NK-92 treated with Interleukin-12 subunit alpha and Interleukin-12 subunit beta, amount 100 ng/mL, for 24 hours (cell line): ENCODE data around the gene WASF1.
"Not testable (repeated sequence)": the region's sequence is repeated elsewhere in the genome, so short reads cannot be mapped to it uniquely, and the experiment has no call there.

Experiments
- DNase-seq: peaks from one replicate; lab custom pipeline; 2025; lab: John Stamatoyannopoulos, UW

WASF1 gene

DNA sequence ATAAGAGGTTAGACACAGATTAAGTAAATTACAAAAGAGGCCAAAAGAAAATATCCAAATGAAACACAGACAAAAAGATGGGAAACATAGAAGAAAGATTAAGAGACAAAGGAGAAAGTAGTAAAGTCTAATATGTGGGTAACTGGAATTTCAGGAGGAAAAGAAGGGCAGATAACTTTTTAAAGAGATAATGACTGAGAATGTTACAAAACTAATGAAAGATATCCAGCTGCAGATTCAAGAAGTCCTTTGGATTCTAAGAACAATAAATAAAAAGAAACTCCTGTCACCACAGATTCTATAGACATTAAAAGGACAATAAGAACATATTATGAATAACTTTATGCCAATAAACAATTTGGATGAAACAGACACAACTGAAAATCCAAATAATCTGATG is 90.1 kb downstream of the WASF1 start:
- no peak for DNase-seq

DNA sequence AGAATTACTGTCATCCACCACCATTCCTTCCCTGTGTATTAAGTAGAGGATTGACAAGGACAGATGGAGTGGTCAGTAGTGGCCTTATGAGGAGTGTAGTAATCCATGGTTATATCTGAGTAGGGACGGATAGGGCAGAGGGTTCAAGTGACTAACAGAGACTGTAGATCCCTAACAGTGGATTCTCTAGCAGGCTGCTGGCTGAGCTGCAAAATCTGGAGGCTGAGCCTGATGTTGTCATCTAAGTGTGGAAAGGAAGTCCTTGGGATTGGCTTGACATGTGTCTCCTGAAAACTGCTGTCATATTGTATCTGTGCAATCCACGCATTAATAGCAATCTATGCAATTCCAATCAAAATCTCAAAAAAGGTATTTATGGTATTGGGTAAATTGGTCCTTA is 94.2 kb downstream of the WASF1 start:
- no peak for DNase-seq

DNA sequence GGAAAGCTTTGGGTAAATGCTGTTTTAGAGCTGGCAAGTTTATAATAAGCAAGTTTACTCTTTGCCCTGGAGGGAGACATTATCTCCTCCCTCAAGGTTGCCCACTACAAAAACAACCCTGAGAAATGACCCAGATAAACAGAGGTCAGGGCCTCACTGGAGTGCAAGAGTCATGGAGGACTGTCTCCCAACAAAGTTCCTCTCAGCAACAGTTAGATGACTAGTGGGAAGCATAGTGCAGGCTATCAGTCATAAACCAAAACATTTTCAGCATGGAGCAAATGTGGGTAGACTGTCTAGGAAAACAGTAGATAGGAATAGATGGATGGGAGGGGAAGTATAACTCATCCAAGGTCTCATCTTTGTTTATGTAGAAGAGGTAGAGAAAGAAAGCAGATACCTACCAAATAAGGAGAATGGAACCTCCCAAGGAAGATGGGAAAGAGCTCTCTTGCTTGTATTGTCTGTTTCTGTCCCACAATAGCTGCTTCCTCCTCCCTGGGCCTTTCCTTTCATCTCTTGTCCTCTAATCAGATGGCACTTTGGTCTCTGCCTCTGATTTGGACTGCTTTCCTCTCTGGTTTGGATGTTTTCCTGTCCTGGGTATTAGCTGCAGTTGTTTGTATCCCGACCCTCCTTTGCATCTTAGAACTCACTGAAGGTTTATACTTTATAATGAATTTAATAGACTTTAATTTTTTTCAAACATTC is 95.4 kb downstream of the WASF1 start:
- DNase-seq = no peak

DNA sequence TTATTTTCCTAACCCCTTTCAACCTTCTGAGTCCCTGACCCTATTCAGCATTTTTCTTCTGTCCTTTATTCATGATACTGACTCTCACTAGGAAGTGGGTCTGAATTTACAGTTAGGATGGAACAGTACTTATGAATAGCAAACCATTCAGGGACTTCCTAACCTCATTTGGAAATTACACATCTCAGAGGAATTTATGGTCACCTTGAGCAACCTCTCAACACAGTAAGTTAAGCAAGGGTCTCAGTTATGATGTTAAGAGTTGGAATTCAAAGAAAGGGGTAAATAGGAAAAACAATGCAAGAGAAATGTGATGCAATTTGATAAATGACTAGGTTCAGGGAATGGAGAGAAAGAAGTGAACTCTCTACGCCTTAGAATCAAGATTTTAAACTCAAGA is 104.1 kb downstream of the WASF1 start:
- DNase-seq = no peak

DNA sequence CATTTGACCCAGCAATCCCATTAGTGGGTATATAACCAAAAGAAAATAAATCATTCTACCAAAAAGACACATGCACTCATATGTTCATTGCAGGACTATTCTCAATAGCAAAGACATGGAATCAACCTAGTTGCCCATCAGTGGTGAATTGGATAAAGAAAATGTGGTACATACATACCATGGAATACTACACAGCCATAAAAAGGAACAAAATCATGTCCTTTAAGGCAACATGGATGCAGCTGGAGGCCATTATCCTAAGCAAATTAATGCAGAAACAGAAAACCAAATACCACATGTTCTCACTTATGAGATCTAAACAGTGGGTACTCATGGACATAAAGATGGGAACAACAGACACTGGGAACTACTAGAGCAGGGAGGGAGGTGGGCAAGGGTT is 106.0 kb downstream of the WASF1 start:
- DNase-seq = not testable (repeated sequence)

DNA sequence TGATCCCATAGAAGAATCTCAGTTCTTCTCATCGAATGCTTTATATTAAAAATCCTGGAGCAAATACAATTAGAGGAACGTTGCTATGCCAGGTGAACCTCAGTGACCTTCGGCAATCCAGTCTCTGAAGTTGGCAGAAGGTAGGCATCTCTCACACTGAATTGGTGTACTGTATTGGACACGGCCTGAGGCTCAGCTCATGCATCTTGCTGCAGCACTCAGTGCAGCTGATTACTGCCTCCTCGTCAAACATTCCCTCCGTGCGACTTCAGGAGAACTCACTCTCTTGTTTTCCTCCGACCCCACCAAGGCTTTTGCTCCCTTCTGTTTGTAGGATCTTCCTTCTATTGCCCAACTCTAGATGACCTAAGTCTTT is 110.9 kb downstream of the WASF1 start:
- DNase-seq = no peak

DNA sequence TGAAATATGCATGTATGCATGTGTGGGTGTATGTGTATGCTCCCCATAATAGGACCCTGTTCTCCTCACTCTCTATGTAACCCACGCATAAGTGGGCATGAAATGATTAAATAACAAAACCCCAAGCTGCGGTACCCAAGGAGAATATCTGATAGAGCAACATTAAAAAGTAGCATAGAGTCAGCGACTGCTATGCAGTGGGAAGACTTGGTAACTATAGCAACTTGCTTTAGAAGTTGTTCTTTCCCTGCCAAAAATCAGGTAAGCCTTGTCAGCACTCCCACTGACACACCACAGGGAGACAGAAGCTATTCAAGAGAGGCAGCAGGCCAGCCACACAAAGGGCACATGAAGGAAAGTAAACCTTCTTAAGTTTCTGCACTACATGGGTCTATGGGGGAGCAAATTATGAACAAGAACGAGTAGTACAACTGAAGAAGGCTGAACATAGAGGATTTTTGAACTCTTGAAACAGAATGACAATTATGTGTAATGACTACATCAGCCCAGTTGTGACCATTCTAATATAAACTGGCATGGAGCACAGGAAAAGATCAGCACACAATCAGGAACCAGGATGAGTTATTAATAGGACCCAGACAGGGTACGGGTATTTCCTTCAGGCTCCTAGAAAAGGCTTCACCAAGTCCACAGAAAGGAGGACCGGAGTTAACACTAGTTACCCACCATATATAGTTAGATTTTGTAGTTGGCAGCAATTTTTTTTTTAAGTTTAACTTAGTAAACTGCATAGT is 111.5 kb downstream of the WASF1 start:
- DNase-seq = no peak

DNA sequence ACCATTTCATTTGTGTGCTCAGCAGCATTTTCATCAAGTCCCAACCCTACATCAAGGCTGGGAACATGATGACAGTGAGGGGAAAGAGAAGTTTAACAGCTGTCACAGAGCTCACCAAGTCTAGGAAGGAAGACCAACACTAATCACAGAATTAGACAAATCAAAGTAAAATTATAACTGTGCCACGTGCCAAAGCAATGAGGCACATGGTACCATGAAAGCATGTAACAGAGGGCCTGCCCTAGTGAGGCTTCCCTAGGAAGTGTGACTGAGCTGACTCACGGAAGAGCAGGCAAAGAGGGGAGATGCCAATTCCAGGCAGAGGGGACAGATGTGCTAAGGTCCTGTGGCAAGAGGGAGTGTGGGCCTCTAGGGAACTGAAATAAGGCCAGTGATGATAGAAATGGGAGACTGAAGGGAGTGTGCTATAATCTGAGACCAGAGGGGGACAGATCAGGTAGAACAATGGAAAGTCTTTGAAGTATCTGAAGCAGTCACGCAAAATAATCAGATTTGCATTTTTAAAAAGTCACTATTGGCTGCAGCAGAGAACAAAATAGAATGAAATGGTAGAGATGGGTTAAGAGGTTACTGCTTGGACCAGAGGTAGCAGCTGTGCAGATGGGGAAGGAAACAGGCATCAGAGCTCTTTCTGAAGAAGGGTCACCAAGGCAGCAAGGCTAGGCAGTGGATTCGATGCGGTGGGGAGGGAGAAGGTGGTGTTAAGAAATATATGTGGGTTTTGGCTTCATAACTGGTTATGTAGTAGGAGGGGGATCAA is 114.5 kb downstream of the WASF1 start:
- DNase-seq = no peak

DNA sequence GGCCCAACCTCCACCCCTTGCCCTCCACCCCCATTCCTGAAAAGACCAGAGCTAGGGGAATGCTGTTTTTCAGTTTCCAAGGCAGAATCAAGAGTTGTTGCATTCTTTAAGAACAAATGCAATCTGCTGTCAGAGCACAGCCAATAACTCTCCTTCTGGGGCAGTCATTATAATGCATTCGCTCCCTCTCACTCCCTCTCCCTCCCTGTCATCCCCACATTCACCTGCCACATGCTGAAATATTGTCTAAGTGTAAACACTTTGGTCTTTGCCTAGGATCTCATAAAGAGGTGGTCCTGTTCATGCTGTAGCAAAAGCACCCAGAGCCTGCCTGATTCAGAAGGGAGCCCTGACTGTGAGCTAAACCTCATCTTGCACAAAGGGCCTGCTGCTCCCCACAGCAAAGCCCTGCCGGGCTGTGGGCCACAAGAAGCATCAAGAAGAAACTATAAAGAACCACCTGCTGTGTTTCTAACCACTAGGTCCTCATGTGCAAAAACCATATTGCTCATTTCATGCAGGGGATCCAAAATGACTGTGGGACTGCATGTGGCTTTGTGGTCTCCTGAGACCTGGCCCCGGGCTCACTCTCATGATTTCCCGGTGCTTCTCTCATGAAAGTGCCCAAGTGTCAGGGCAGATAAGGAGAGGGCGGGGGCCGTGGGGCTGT is 115.7 kb downstream of the WASF1 start:
- no peak for DNase-seq

DNA sequence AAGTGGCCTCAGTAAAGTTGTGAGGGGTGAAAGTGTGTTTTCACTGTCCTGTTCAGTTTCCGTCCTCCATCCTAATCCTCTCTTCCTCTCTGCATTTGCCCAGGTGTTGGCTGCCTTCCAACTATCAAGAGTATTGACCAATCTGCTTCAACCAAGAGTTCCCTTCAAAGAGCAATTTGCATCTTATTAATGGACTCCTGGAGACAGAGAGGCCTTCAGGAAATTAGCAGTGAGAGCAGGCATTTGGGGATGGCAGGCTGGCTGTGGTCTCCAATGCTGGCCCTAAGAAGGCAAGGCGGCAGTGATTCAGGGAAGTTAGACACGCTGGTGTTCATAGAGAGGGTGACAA is 124.1 kb downstream of the WASF1 start:
- DNase-seq = no peak

DNA sequence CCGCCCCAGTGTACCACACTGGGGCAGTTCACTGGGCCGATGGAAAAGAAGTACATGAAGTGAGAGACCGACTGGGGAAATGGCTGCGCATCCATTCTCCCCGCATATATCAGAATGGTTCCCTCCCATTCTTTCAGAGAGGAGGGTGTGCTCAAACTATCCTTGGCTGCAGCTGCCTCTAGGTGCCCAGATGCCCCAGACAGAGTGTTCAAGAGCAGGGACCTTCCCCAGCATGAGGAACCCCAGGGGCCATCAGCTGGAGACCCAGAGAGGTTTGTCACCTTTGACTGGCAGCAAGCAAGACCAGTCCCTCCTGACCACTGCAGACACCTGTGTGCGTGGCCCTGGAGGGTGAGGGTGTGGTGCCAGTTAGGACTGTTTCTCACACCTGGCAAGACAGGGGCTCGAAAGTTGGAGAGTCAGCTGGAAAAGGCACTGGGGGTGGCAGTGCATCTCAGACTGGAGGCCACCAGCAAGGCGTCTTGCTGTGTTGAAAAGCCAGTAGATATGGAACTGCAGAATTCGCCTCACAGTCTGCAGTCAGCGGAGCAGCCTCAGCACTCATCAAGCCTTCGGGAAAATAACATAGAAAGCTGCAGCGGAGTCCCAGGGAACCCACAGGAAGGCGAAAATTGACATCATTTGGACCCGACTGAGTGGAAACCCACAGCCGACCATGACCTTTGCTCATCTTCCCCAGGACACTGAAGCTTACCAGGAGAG is 124.6 kb downstream of the WASF1 start:
- DNase-seq = no peak

DNA sequence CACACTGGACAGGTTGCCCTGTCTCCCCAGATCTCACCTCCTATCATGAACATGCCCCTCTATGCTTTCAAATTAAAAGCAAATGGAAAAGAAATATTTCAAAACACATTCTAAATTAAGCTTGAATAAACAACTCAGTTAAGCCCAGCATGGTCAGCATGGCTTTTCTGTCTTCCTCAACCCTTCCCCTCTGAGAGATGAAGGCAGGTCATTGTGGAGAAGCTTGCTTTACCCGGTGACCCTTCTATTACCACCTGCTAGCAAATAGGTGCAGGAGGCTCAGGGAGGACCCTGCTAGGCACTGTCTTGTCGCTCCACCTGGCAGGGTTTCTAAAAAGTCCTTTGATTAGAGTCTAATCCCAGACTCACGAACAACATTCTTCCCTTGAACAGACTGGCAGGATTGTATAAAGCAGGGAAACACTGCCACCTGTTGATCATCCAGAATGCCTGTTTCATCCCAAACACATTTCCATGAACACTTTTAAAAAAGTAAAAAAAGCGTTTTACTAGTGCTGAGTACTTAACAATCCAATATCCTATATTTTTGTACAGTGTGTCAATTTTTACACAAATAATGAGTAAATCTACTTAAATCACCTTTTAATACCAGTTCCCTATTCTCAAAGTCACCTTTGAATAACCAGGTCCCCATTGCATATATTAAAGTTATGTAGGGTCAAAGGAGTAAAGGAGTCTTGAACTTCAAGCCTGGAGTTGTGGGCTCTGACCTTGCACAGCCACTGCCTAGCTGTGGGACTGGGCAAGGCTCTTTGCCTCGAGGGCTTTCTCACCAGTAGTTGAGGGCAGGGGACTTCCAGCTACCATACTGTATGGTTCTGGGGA is 125.9 kb downstream of the WASF1 start:
- DNase-seq = no peak

DNA sequence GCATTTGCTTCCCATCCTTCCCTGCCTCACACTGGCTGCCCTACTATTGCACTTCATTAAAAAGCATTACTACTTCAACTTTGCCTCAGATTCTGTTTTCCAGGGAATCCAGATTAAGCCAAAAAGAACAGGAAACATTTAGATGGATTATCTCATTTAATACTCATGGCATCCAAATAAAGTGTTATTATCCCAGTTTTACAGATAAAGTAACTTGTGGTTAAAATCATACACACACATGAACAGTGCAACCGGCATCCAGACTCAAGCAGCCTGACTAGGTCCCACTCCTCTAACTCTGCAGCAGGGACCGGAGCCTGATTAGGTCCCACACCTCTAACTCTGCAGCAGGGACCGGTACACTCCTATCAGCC is 129.0 kb downstream of the WASF1 start:
- DNase-seq = no peak
